A549 (cell line): ENCODE data around the gene GRHL3. TPM values are rescaled to one million over a fixed set of nuclear protein-coding genes. Genes with fewer than 3 reads are reported as not detected.

Experiments
- ATAC-seq, 2 experiments: fragments of 200-7000 bp in 1 of 2; fragments of >200 bp in 1 of 2; cut with Nextera tagmentation in 1 of 2; cut with Tn5 transposase in 1 of 2; 3 replicates each; pipeline versions ENCODE4 v1.8.0 to v1.9.1; 2018 to 2020; ENCODE audit warnings: mild to moderate bottlenecking in 1 of 2, moderate library complexity in 1 of 2
- CTCF ChIA-PET: fragments of 300-600 bp; sonication (Branson Sonifier 250); formaldehyde crosslinking; extraction: SDS; loops from one replicate; lab custom pipeline; 2021; ENCODE audit warnings: antibody characterized with exemption, inconsistent platforms; lab: Yijun Ruan, JAX
- POLR2A ChIA-PET: fragments of 350-600 bp; formaldehyde crosslinking; extraction: SDS; loops from one replicate; lab custom pipeline; 2021; ENCODE audit warnings: antibody characterized with exemption, inconsistent platforms; lab: Yijun Ruan, JAX
- DNase-seq, 2 experiments: peaks; one replicate each; pipeline versions ENCODE4 v3.0.0 to v3.0.0-alpha.2; 2011 to 2016; ENCODE audit warnings: low read depth in 1 of 2, low spot score in 1 of 2
- FAIRE-seq: peaks from 2 replicates; lab custom pipeline; 2011; peaks lifted over from hg19 to GRCh38; lab: Jason Lieb, UNC
- H3K27ac ChIP-seq, 2 experiments: fragments of >200 bp; sonication (Bioruptor Twin); formaldehyde crosslinking; 3 replicates each; pipeline ENCODE4 v1.5.1; 2016 to 2017
- H3K4me1 ChIP-seq: fragments of >200 bp; sonication (Bioruptor Twin); formaldehyde crosslinking; 3 replicates; pipeline ENCODE4 v1.6.1; 2016
- H3K4me2 ChIP-seq: fragments of >200 bp; sonication (Bioruptor Twin); formaldehyde crosslinking; 3 replicates; pipeline ENCODE4 v1.6.1; 2016
- H3K4me3 ChIP-seq: fragments of >200 bp; sonication (Bioruptor Twin); formaldehyde crosslinking; 3 replicates; pipeline ENCODE4 v1.5.1; 2016
- H3K9me3 ChIP-seq: fragments of >200 bp; sonication (Bioruptor Twin); formaldehyde crosslinking; 3 replicates; pipeline ENCODE4 v1.6.1; 2016
- CEBPB ChIP-seq, 2 experiments: fragments of >200 bp in 1 of 2; sonication (Bioruptor Twin) in 1 of 2; formaldehyde crosslinking in 1 of 2; IDR thresholded peaks; 2 replicates each; pipeline ENCODE4 v1.6.1; 2012 to 2016
- CHD2 ChIP-seq: fragments of 150-350 bp; IDR thresholded peaks from 2 replicates; pipeline ENCODE4 v1.6.1; 2014; ENCODE audit warnings: low read length; ENCODE audit not compliant: partially characterized antibody
- CHD4 ChIP-seq: fragments of 200-600 bp; sonication (generic); IDR thresholded peaks from 2 replicates; pipeline ENCODE4 v1.6.1; 2016; ENCODE audit warnings: antibody characterized with exemption, mild to moderate bottlenecking, borderline replicate concordance
- EHF ChIP-seq: fragments of 250-450 bp; sonication (Bioruptor Pico); IDR thresholded peaks from 2 replicates; pipeline ENCODE4 v1.5.0; 2020; ENCODE audit warnings: mild to moderate bottlenecking
- ELK1 ChIP-seq: fragments of 150-350 bp; IDR thresholded peaks from 2 replicates; pipeline ENCODE4 v1.6.1; 2014; ENCODE audit warnings: low read depth, mild to moderate bottlenecking, low read length
- GATA3 ChIP-seq: IDR thresholded peaks from 2 replicates; pipeline ENCODE4 v1.6.1; 2012; ENCODE audit warnings: borderline replicate concordance
- HEYL ChIP-seq: fragments of 250-450 bp; sonication (Bioruptor Pico); IDR thresholded peaks from 2 replicates; pipeline ENCODE4 v1.8.0; 2021; ENCODE audit warnings: mild to moderate bottlenecking, moderate library complexity
- KDM5A ChIP-seq: fragments of 200-600 bp; sonication (generic); IDR thresholded peaks from 2 replicates; pipeline ENCODE4 v1.6.1; 2016; ENCODE audit warnings: antibody characterized with exemption, mild to moderate bottlenecking
- NPAS2 ChIP-seq: fragments of 250-450 bp; sonication (Bioruptor Pico); IDR thresholded peaks from 2 replicates; pipeline ENCODE4 v1.8.0; 2022; ENCODE audit warnings: mild to moderate bottlenecking, moderate library complexity, borderline replicate concordance
- NR3C1 ChIP-seq: fragments of >200 bp; sonication (Bioruptor Twin); formaldehyde crosslinking; IDR thresholded peaks from 3 replicates; pipeline ENCODE4 v1.6.1; 2017
- PHF8 ChIP-seq: fragments of 200-600 bp; sonication (generic); IDR thresholded peaks from 2 replicates; pipeline ENCODE4 v1.6.1; 2016; ENCODE audit warnings: low read depth, mild to moderate bottlenecking, antibody characterized with exemption, moderate library complexity, borderline replicate concordance
- RARB ChIP-seq: fragments of 250-450 bp; sonication (Bioruptor Pico); IDR thresholded peaks from 2 replicates; pipeline ENCODE4 v1.8.0; 2021; ENCODE audit warnings: mild to moderate bottlenecking, moderate library complexity
- RCOR1 ChIP-seq: fragments of 150-350 bp; IDR thresholded peaks from 2 replicates; pipeline ENCODE4 v1.6.1; 2014; ENCODE audit warnings: antibody characterized with exemption, low read length, low read depth
- RFX5 ChIP-seq: fragments of 450-650 bp; IDR thresholded peaks from 2 replicates; pipeline ENCODE4 v1.7.1; 2014; ENCODE audit warnings: antibody characterized with exemption, mild to moderate bottlenecking, moderate library complexity
- TFCP2L1 ChIP-seq: fragments of 250-450 bp; sonication (Bioruptor Pico); IDR thresholded peaks from 2 replicates; pipeline ENCODE4 v1.5.0; 2021; ENCODE audit warnings: mild to moderate bottlenecking
- USF2 ChIP-seq: fragments of 450-650 bp; IDR thresholded peaks from 2 replicates; pipeline ENCODE4 v1.6.1; 2014; ENCODE audit warnings: antibody characterized with exemption
- ZFP36 ChIP-seq: fragments of 450-650 bp; IDR thresholded peaks from 2 replicates; pipeline ENCODE4 v1.6.1; 2014; ENCODE audit warnings: borderline replicate concordance; ENCODE audit not compliant: partially characterized antibody
- ZNF302 ChIP-seq: fragments of 250-450 bp; sonication (Bioruptor Pico); IDR thresholded peaks from 2 replicates; pipeline ENCODE4 v1.9.0; 2021; ENCODE audit warnings: inconsistent platforms, mild to moderate bottlenecking, moderate library complexity
- WGBS: methylation state at CpG from one replicate; pipeline ENCODE4 v1.1.6; 2017; ENCODE audit errors: missing lambda C conversion rate; 5-methylcytosine and 5-hydroxymethylcytosine counted together
- polyA plus RNA-seq, 4 experiments: library from polyadenylated mRNA; depleted of rRNA in 3 of 4; stranded (reverse); fragments of >200 nt; fragmentation: RNase III in 1 of 4; extraction: RNeasy Plus Mini Kit Qiagen cat#74134 plus additional on column Dnase treatment in 1 of 4; gene quantifications; 2 replicates in 3 of 4; 3 replicates in 1 of 4; pipeline ENCODE4 v1.2.3, GENCODE V29; 2011 to 2017
- TF ChIP-seq, protein P1 (sequence below): fragments of >200 bp; sonication (Bioruptor Twin); formaldehyde crosslinking; IDR thresholded peaks from 2 replicates; pipeline ENCODE4 v1.6.1; 2016
- TF ChIP-seq, protein P2 (sequence below): fragments of 250-450 bp; sonication (Bioruptor Pico); IDR thresholded peaks from 2 replicates; pipeline ENCODE4 v1.5.0; 2021; ENCODE audit warnings: mild to moderate bottlenecking, moderate library complexity, borderline replicate concordance

GRHL3 gene
- polyA plus RNA-seq, 2 of the 4 experiments (the other 2 are of a cell fraction) = 0.58 to 1.6 TPM

DNA sequence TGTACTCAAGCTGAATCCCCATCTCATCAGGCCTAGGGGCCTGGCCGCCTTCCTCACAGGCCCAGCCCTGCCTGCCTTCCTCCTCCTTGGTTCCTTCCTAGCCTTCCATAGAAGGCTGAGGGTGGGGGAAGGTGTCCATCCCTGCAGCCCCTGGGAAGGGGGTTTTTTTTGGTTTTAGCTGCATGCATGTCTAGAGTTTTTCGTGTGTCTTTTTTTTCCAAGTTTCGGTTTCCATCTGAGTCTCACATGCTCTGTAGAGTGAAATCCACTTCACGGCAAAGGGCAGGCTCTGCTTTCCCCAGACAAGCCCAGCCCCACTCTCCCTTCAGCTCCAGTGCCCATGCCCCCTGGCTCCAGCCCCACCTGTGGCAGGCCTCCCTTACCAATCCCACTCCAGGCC lies 32.1 kb downstream of the GRHL3 start:
- no peak for ATAC-seq
- ChIA-PET CTCF (interaction anchor here (1.4 to 3.6 kb wide), 2 partner anchors 40 to 149 kb away, joined by 5 to 11 read pairs; no protein-coding TSS in a partner anchor), POLR2A (no interaction called here)
- Histone ChIP-seq H3K4me1 (peaks cover 14% of the 10 kb centered on the region), H3K9me3 (no peaks in the 10 kb centered on the region), H3K27ac (peak overlapping the region in 1 of 2 experiments; percentile 69; a peak in 2 of 6 replicates), H3K4me3 (no peak overlapping the region), H3K4me2 (no peak overlapping the region; the same call in 2 of the 3 replicates)
- no peak for FAIRE-seq
- no peak for TF ChIP-seq NPAS2
- DNase-seq = no peak
- 94% methylated on average over 4 of the region's 4 CpGs for WGBS

- H3K4me1 ChIP-seq = peaks cover 14% of the 10 kb centered on the region
- WGBS = 62% methylated on average over 6 of the region's 7 CpGs
- peak overlapping the region; percentile 8 for H3K4me2 ChIP-seq
- ATAC-seq (peak; percentile 62 to 64; a peak in 5 of 6 replicates), DNase-seq (peak in 1 of 2 experiments; percentile 32), FAIRE-seq (no peak)
- no peaks in the 10 kb centered on the region for H3K9me3 ChIP-seq
- ChIA-PET POLR2A (no interaction called here), CTCF (interaction anchor here (0.6 to 3.6 kb wide), 2 partner anchors 39 to 202 kb away, joined by 3 to 11 read pairs; no protein-coding TSS in a partner anchor)
- peak overlapping the region; percentile 15 to 69; a peak in 4 of 6 replicates for H3K27ac ChIP-seq
- no peak overlapping the region for H3K4me3 ChIP-seq
- TF ChIP-seq RFX5 (no peak), CHD2 (no peak), RCOR1 (no peak), CEBPB (IDR thresholded peaks at IDR 0.05) (no peak)
- TF ChIP-seq, protein P1, sequence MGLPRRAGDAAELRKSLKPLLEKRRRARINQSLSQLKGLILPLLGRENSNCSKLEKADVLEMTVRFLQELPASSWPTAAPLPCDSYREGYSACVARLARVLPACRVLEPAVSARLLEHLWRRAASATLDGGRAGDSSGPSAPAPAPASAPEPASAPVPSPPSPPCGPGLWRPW = no peak
Measured at GRCh38 chr1:24351918-24352627, 32.9 kb downstream of the GRHL3 start.

GRCh38 chr1:24353292-24353891 lies 34.2 kb downstream of the GRHL3 start:
- FAIRE-seq = no peak

More at GRCh38 chr1:24353292-24353891, 34.2 kb downstream of the GRHL3 start:
- ATAC-seq = no peak
- Histone ChIP-seq H3K27ac (no peak overlapping the region), H3K4me1 (peaks cover 14% of the 10 kb centered on the region), H3K4me2 (no peak overlapping the region), H3K9me3 (no peaks in the 10 kb centered on the region), H3K4me3 (no peak overlapping the region)
- no peak for TF ChIP-seq EHF (CRISPR knock-in tag)
- TF ChIP-seq NR3C1 = no peak
- TF ChIP-seq CHD4 = no peak
- TF ChIP-seq ZFP36 = no peak
- TF ChIP-seq CEBPB (IDR thresholded peaks at IDR 0.05) = no peak
- TF ChIP-seq KDM5A = no peak
- TF ChIP-seq, protein P2, sequence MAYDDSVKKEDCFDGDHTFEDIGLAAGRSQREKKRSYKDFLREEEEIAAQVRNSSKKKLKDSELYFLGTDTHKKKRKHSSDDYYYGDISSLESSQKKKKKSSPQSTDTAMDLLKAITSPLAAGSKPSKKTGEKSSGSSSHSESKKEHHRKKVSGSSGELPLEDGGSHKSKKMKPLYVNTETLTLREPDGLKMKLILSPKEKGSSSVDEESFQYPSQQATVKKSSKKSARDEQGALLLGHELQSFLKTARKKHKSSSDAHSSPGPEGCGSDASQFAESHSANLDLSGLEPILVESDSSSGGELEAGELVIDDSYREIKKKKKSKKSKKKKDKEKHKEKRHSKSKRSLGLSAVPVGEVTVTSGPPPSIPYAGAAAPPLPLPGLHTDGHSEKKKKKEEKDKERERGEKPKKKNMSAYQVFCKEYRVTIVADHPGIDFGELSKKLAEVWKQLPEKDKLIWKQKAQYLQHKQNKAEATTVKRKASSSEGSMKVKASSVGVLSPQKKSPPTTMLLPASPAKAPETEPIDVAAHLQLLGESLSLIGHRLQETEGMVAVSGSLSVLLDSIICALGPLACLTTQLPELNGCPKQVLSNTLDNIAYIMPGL (CRISPR knock-in tag) = no peak
- TF ChIP-seq HEYL = no peak
- no peak for TF ChIP-seq RCOR1
- TF ChIP-seq PHF8 = no peak
- no peak for TF ChIP-seq USF2
- TF ChIP-seq RARB (CRISPR knock-in tag) = no peak
- no peak for TF ChIP-seq GATA3
- TF ChIP-seq TFCP2L1 (CRISPR knock-in tag) = no peak
- no peak for TF ChIP-seq ELK1
- TF ChIP-seq ZNF302 (CRISPR knock-in tag) = no peak
- ChIA-PET POLR2A (no interaction called here), CTCF (interaction anchor here (1.8 to 2.6 kb wide), 2 partner anchors 44 to 154 kb away, joined by 6 to 7 read pairs; no protein-coding TSS in a partner anchor)
- DNase-seq = no peak
- 90% methylated on average over 4 of the region's 4 CpGs for WGBS
